HG03521 (cell line): Measurements from ENCODE around the gene CATSPER1.

Experiments used
- ATAC-seq: cut with Tn5 transposase; IDR thresholded peaks from one replicate; pipeline ENCODE4 v1.9.1; 2021; ENCODE audit warnings: mild to moderate bottlenecking, moderate library complexity; ENCODE audit not compliant: unreplicated experiment

Gene CATSPER1

GRCh38 chr11:66003291-66003690 lies 23.0 kb downstream of the CATSPER1 start:
- ATAC-seq = no peak

- ATAC-seq = peak; percentile 45
Observed at GRCh38 chr11:66002648-66003225, 23.5 kb downstream of the CATSPER1 start.

- ATAC-seq = peak; percentile 68
Observed at GRCh38 chr11:66001942-66002647, 24.2 kb downstream of the CATSPER1 start, which contains the start of the genes BANF1 and EIF1AD. BANF1 (plus strand) TSS chr11:66002503; CDS start chr11:66003251, 748 bp downstream. EIF1AD (minus strand) TSS chr11:66002157; CDS start chr11:66000389, 1,768 bp downstream.

- ATAC-seq = no peak
Observed at GRCh38 chr11:65997286-65997685, 29.0 kb downstream of the CATSPER1 start.

- no peak for ATAC-seq
Observed at GRCh38 chr11:65992056-65992455, 34.2 kb downstream of the CATSPER1 start.

- ATAC-seq = peak; percentile 87
Observed at GRCh38 chr11:65988791-65989592, 37.3 kb downstream of the CATSPER1 start.

- ATAC-seq = no peak
Observed at GRCh38 chr11:65987336-65987735, 38.9 kb downstream of the CATSPER1 start.

- ATAC-seq = no peak
Observed at GRCh38 chr11:65983589-65983987, 42.7 kb downstream of the CATSPER1 start.

- no peak for ATAC-seq
Observed at GRCh38 chr11:65982824-65983588, 43.3 kb downstream of the CATSPER1 start.

- ATAC-seq = no peak
Observed at GRCh38 chr11:65981972-65982823, 44.1 kb downstream of the CATSPER1 start.

- no peak for ATAC-seq
Observed at GRCh38 chr11:65981101-65981740, 45.1 kb downstream of the CATSPER1 start.

- ATAC-seq = no peak
Observed at GRCh38 chr11:65979261-65979759, 47.0 kb downstream of the CATSPER1 start.

GRCh38 chr11:65978391-65979238 lies 47.7 kb downstream of the CATSPER1 start:
- ATAC-seq = no peak

- no peak for ATAC-seq
Observed at GRCh38 chr11:65977621-65978390, 48.5 kb downstream of the CATSPER1 start.

GRCh38 chr11:65976216-65977176 lies 49.8 kb downstream of the CATSPER1 start:
- ATAC-seq = no peak

- no peak for ATAC-seq
Observed at GRCh38 chr11:65975771-65976170, 50.5 kb downstream of the CATSPER1 start.
